Activated CD8-positive, alpha-beta memory T cell treated with anti-CD3 and anti-CD28 coated beads, Interleukin-2, amount 50 U/mL, for 1 hour (primary cell): ENCODE data around the gene CBFA2T3.

Source experiments
- DNase-seq: peaks from one replicate; pipeline ENCODE4 v3.0.0-alpha.2; 2020; ENCODE audit errors: extremely low read depth

The CBFA2T3 gene

DNA sequence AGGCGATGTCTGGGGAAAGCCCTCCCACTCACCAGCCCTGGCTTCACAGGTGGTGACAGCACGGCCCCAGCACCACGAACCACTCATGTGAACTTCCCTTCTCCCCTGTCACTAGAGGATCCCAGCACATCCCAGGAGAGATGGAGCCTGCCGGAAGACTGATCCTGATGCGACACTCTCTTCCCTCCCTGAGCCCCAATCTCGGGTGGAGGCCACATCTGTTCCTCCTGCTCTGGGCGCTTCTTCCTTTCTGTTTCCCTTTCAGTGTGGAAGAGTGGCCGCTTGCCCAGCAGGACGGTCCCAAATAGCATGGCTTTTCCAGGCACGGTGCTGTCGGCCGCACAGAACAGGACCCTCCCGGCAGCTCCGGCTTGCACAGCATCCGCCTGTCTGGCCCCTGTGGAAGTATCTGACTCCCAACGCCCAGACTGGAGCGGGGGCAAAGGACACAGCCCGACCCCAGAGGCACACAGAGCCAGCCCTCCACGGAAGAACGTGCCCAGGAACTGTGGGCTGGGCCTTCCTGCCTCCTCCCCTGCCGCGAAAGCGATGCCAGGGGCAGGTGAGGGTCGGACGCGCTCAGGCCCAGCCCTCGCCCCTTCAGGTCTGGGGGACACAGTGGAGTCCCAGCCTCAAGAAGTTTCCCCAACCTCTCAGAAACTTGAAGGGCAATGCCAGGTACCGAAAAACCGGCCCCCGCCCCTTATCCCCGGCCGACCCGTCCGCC lies 37.6 kb downstream of the CBFA2T3 start:
- DNase-seq: no peak

DNA sequence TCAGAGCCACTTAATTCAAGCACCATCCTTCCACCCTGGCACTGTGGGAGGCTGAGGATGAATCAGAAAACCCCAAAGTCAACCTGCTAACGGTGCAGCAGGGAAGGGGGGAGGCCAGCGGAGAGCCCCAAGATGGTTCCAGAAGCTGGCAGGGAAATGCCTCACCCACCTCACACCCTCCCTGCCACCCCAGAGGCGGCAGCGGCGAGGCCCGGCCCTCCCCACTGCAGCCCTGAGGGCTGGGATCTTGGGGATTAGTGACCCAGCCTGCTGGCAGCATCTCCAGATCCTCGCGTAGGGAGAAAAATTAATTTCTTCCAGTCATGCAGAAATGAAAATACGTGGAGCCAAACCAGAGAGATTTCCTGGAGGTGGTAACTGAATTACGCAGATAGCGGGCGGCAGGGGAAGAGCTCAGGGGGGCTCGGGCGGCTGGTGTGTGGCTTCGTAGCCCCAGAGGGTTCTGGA lies 38.2 kb downstream of the CBFA2T3 start:
- DNase-seq: no peak

DNA sequence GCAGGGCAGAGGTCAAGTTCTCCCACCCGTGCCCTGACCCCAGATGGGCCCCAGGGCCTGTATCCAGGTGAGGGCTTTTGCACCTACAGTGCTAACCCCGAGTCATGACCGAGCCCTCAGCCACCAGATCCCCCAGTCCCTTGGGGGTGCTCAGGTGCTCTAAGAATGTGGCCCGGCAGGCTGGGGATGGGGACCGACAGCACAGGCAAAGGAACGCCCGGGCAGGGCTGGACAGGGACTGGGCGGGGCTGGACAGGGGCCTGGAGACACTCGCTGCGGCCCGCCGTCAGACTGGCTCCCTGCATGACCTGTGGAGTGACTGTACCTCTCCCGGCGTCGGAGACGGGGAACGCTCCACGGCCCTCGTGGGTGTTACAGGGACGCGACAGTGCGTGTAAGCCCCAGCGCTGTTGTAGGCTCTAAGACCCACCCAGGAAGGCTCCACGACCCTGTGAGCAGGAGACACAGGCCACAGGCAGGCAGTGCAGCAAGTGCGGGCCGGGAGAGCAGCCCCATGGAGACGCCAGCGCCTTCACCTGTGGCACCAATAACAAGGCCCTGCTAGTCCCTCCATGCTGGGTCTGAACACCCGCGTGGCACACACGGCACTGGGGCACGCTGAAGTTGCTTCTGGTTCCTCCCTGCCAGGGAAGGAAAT lies 38.8 kb downstream of the CBFA2T3 start:
- no peak for DNase-seq

DNA sequence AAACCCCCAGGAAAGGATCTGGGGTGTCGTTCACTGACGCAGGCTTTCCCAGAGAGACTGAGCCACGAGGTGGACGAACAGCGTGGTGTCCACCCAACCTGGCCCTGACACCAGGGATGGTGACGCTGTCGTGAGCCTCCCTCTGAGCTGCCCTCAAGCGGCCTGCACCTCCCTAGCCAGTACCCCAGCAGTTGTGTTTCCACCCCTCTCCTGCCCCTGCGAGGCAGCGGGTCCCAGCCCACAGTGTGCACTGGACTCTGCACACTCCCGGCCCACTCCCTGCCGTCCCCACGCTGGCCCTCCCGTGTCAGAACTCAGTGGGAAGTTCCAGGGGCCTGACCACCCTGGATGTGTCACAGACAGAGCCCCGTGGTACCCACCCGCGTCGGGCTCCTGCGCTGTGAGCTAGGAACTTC lies 39.8 kb downstream of the CBFA2T3 start:
- DNase-seq: no peak

DNA sequence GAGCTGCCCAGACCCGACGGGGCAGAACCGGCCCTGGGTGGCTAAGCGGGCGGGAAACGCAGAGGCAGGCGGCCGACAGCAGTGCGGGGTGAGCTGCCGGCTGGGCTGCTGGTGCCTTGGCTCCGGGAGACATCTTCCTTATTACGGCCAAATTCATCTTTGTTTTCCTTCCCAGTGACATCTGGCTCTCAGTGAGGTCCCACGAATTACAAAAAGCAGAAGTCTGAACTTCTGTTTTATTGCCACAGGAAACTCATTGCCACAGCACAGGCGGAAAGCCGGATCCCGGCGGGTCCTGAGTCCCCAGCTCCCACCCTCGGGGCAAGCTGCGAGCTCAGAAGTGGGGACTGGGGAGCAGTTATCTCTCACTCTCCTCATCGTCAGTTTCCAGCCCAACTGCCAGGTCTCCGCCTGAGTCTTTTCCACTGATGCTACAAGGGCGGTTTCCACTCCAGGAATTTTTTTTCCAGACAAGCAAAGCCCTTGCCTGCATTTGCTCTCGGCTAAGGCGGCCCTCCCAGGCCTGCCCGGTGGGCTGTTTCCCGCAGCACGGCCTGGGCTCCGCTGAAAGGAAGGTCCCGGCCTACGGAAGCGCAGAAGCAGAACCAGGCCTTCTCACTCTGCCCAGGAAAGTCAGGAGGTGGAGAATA lies 40.3 kb downstream of the CBFA2T3 start:
- DNase-seq: no peak

DNA sequence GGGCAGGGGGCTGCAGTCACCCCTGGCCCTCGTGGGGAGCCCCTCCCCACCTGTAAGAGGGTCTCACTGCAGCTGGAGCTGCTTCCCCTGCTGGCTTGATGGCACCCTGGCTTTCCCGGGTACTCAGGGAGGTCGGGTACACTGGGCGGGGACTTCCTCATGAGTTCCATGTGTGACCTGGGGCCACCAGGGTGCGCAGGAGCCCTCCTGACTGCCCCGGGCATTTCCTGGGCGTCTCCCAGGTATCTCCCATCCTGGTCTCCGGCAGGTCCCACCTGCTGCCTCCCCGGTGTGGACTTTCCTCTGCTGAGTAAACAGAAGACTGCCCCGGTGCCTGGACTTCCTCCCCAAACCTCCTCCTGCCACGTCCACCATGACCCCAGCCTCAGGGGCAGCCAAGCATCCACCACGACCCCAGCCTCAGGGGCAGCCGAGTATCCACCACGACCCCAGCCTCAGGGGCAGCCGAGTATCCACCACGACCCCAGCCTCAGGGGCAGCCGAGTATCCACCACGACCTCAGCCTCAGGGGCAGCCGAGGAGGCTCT lies 40.9 kb downstream of the CBFA2T3 start:
- DNase-seq: no peak

DNA sequence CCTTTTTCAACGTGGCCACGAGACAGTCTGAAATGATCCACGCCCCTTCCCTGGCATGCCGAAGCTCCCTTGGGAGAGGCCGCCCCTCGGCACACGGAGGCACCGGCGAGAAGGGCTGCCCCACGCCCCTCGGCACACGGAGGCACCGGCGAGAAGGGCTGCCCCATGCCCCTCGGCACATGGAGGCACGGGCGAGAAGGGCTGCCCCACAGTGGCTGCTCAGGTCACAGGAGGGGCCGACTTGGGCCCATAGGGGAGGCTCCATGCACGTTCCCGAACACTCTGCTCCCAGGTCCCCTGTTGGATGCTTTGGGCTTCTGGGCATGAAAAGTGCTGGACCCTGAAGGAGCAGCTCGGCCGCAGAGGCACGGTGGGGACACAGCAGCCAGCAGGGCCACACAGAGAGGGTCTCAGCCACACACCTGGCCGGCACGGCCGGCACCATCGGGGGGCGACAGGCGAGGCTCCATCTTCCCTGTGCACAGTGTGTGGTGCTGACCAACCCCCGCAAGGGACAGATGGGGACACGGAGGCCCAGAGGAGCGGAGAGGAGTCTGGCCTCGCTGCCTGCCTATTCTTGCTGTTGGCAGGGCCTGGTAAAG lies 42.8 kb downstream of the CBFA2T3 start:
- DNase-seq: no peak

DNA sequence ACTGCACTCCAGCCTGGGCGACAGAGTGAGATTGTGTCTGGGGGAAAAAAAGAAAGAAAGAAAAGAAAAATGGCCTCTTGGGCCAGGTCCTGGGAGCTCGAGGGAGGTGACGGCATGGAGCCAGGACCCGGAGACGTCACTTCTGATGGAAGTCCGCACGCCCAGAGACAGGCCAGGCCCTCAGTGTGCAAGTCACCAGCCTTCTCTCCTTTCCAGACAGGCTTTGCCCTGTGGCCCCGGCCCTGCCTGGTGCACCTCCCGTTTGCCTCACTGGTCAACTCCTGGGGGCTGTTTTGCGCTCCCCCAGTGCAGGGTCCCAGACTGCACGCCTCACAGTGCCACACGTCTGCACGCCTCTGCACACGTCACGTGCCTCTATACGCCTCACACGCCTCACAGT lies 44.1 kb downstream of the CBFA2T3 start:
- no peak for DNase-seq

DNA sequence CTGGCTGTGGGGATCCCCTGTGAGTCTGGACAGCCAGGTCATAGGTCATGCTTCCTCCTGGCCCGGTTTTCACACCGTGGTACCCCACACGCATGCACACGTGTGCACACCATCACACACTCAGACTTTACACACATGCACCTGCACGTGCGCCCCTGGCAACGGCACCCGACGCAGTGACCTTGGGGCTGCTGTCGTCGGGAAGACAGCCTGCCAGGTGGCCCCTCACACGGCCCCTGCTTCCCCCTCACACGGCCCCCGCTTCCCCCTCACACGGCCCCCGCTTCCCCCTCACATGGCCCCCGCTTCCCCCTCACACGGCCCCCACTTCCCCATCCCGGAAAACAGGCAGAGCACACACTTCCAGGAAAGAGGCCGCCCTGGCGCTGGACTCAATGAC lies 45.1 kb downstream of the CBFA2T3 start:
- no peak for DNase-seq

DNA sequence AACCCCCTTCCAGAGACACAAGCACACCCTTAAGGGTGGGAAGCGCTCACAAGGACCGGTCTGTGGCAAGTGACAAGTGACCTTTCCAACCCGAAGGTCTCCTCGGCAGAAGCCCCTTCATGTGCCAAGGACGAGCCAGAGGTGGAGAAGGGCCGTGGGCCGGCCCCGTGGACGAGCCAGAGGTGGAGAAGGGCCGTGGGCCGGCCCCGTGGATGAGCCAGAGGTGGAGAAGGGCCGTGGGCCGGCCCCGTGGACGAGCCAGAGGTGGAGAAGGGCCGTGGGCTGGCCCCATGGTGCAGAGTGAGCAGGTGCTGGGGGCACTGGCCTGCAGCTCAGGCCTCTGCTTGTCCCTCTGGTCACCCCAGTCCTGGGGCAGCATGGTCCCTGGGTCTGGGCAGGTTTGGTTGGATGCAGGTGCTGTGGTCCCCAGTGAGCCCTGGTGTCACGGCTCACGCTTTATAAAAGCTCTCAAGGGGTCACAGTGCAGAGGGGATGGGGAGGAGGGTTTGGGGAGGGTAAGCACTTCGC lies 45.6 kb downstream of the CBFA2T3 start:
- no peak for DNase-seq

DNA sequence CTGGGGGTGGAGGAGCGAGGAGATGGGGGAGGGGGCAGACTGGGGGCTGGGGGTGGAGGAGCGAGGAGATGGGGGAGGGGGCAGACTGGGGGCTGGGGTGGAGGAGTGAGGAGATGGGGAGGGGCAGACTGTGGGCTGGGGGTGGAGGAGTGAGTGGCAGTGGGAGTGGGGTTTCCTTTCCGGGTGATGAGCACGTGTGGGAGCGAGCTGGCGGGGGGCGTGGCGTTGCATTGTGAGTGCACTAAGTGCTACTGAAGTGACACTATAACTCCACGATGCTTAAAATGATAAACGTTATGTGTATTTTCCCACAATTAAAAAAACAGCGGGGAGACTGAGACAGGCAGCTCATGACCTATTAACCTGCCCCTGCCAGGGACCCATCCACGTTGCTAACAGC lies 46.3 kb downstream of the CBFA2T3 start:
- DNase-seq: no peak

DNA sequence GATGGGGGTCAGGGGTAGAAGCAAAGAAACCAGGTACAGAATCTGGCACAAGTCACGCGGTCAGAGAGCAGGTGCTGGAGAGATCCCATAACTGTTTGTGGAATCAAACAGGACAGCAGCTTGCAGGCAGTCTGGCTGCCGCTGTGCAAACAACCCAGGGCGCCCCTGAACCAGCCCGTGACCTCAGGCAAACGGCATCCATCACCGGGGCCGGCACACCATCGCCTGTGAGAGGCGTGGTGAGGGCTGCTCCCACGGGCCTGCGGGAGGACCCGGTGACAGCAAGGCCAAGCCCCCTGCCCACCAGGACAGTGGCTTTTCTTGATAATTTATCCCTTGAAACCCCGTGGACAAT lies 47.9 kb downstream of the CBFA2T3 start:
- DNase-seq: no peak

DNA sequence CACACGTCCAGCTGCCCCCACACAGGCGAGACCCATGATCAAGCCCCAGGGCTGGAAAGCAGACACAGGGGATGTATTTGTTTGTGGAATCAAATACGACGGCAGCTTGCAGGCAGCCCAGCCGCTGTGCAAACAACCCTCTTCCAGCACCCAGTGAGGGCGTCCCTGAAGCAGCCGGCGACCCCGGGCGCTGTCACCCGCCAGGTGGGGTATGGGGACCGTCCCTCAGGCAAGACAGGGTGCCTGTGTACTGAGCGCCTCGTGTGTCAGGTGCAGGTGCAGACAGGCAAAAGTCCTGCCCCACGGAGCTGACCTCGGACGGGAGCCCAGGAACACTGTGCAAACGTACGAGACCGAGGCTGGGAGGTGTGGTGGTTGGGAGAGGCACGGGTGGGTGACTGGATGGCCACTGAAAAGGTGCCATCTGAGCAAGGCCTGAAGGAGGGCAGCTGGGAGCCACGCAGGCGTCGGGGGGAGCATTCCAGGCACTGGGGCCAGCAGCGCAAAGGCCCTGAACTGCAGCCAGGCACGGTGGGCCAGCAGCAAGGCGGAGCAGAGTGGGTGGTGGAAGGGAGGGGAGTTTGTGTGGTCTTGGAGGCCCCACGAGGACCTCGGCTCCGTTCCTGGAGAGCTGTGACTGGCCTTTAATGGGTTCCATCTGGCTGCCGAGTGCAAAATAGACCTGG lies 48.5 kb downstream of the CBFA2T3 start:
- no peak for DNase-seq

DNA sequence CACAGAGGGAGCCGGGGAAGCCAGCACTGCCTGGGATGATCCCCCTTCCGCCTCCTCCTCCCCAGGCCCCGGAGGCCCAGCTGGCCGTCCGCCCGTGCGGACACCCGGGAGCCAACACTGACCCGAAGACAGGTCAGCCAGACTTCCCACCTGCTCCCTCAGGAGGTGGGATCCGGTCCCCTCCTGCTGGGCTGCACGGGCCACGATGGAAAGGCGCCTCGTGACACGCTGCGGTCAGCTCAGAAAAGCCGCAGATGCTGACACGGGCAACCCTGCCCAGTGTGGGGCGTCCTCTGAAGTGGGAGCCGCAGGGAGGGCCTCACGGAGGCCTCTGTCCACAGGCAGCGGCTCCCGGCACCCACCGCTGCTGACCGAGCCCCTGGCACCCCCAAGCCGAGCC lies 49.3 kb downstream of the CBFA2T3 start:
- DNase-seq: no peak

DNA sequence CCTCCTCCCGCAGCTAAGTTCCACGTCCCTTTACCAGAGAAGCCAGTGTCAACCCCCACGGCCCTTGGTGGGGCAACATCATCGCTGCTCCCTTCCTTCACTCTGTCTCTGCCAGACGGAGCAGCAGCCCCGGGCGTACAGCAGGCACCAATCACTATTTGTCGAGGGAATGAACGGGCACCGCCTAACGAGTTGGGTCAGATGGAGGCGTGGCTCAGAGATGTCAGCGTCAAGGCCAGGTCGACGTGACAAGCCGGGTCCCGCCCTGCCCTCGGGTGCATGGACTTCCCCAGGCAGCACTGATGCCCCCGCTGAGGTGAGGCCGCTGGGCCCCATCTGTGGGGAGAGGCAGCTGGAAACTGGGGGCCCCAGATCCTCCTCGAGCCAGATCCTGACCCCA lies 50.0 kb downstream of the CBFA2T3 start:
- DNase-seq: no peak

DNA sequence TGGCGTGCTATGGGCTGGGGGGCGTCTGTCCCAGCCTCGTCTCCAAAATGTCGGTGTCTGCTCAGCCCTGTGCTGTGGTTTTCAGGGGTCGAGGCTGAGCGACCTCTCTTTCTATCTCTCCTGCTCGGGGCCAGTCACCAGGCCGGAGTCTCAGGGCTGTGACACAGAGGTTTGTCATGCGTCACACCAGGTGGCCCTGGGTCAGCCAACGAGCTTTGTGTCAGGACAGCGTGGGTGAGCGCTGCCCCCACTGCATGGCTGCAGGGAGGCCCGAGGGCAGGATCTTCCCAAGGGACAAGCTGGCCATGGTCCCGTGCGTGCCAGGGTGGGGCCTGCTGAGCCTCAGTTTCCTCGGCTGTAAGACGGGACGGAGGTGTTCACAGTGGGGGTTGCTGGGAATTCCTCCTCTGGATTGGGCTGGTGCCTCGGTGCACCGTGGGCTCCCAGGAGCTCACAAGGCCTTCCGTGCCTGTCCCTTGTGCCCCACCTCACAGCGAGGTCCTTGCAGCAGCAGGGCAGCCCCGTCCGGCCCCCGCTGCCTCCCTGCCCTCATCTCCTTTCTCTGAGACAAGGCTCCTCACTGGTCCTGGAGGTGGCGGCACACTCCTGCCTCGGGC lies 50.5 kb downstream of the CBFA2T3 start:
- DNase-seq: no peak

DNA sequence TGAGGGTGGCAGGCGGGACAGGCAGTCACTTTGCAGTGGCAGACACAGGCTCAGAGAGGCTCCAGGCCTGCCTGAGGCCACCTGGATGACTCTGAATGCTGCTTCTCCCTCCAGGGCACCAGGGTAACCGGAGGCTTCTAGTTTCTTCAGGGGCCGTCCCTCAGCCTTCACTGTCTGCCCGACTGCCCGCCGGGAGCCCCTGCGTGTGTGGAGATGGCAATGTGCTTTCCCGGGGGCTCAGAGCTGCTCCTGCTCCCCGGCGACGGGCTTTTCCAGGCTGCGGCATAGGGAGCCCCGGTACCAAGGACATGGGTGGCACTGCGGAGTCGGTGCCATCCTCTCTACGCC lies 51.5 kb downstream of the CBFA2T3 start:
- no peak for DNase-seq

DNA sequence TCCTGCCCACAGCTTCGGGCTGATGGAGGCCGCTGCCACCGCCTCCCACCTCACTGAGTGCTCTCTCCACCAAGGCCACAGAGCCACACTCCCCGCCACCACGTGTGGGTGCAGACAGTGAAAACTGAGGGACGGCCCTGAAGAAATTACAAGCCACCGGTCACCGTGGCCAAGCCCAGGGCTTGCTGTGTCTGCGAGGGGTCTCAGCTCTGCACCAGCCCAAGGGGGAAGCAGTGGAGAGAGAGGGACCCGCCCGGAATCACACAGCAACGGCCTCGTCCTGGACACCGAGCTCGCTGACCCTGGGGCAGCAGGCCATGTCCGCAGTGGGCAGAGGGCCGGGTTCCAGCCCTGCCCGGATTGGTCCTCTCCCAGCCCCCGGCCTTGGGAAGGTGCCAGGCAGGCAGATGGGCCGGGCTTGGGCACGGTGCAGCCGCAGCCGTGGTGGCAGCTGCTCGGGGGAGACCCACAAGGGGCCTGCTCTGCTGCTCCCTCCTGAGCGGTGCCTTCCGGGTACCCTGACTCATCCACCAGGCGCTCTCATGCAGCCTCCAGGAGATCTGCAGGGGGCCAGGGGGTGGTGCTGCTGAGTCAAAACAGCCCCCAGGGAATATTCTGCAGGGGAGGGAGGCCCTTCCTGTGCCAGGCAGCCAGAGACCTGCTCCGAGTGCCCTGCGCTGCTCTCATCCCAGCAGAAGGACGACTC lies 52.0 kb downstream of the CBFA2T3 start:
- no peak for DNase-seq

DNA sequence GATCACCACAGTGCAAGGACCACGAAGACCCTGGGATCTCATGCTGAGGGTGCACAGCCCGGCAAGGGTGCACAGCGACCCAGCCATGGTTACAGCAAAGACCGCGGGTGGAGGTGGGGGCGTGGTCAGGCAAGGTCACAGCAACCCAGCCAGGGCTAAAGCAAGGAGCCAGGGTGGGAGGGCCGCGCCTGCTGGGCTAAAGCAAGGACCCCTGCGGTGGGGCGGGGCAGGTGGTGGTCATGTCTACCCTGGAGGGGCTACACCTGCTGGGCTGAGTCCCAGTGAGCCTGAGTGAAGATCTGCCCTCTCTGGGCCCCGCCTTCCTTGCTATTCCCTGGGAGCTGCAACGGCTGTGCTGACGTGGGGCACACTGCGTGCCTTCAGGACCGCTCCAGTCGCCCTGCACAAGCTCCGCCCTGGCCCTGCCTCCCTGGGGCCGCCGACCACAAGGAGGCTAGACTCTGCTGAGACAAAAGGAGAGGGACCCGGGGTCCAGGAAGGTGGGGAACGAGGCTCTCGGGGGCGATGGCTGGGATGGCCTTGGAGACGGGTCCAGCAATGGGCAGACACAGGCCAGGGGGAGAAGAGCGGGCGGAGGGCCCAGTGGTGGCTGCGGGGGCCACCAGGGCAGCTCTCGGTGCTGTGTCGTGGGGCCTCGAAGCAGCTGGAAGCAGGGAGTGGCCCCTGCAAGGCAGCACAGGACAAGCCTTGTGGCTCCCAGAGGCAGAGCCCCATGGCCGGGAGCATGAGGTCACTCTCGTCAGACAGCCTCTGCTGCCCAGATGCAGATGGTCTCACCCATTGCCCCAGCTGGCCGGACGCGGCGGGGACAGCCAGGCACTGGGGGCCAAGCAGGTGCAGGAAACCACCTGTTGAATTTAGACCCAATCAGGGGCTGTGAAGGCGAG lies 52.8 kb downstream of the CBFA2T3 start:
- no peak for DNase-seq

DNA sequence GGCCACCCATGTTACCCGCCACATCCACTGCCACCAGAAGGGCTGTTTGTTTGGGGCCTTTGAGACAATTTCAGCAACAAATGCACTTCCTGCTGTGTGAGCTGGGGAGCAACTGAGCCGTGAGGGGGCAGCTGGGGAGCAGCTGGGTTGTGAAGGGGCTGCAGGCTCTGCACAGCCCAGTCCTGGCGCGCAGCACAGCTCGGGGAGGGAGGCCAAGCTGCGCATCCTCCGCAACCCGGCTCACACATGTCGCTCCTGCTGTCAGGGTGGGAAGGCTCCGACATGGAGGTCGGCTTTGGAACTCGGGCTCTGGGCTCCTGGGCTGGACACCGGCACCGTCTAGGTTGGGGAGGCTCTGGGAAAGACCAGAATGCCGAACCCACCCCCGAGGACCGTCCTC lies 53.6 kb downstream of the CBFA2T3 start:
- no peak for DNase-seq
